Ovary (tissue), 9 donors: ENCODE data around the gene FEV. TPM values are rescaled to one million over a fixed set of nuclear protein-coding genes. Genes with fewer than 3 reads are reported as not detected.
A peak's percentile ranks its signal among the peaks of the same experiment; 100 is the strongest.

ENCODE experiments used
- DNase-seq, 5 donors: peaks; one replicate each; pipeline ENCODE4 v3.0.0-alpha.2; 2019 to 2020
- H3K27ac ChIP-seq, 2 donors: fragments of 200-600 bp; one replicate each; pipeline versions ENCODE4 v1.5.1 to v1.8.0; 2019 to 2022
- H3K27me3 ChIP-seq: fragments of 200-600 bp; one replicate; pipeline ENCODE4 v1.8.0; 2022
- H3K36me3 ChIP-seq: fragments of 200-600 bp; sonication (generic); one replicate; pipeline ENCODE4 v1.5.1; 2019
- H3K4me1 ChIP-seq: one replicate; pipeline ENCODE4 v1.8.1; 2013; ENCODE audit warnings: mild to moderate bottlenecking, moderate library complexity; ENCODE audit not compliant: insufficient read depth
- H3K4me3 ChIP-seq: fragments of 200-600 bp; sonication (generic); one replicate; pipeline ENCODE4 v1.5.1; 2017
- H3K9me3 ChIP-seq, 2 donors: fragments of 200-600 bp in 1 of 2; sonication (generic) in 1 of 2; one replicate each; pipeline versions ENCODE4 v1.5.1 to v1.8.1; 2013 to 2019; ENCODE audit warnings: mild to moderate bottlenecking in 1 of 2, moderate library complexity in 1 of 2
- CTCF ChIP-seq, 3 donors: fragments of 450-650 bp in 2 of 3; fragments of 200-600 bp in 1 of 3; IDR thresholded peaks; one replicate each; pipeline versions ENCODE4 v1.5.1 to v1.8.0; 2016 to 2022; ENCODE audit warnings: antibody characterized with exemption in 3 of 3, mild to moderate bottlenecking in 1 of 3
- EP300 ChIP-seq: sonication (generic); formaldehyde crosslinking; IDR thresholded peaks from one replicate; pipeline ENCODE4 v1.6.1; 2017; ENCODE audit warnings: antibody characterized with exemption
- POLR2A ChIP-seq: fragments of 450-650 bp; IDR thresholded peaks from one replicate; pipeline ENCODE4 v1.6.1; 2017; ENCODE audit warnings: antibody characterized with exemption, mild to moderate bottlenecking, moderate library complexity
- WGBS, 3 donors: extraction: QIAGEN DNeasy Blood & Tissue Kit in 1 of 3; methylation state at CpG; one replicate each; pipeline versions ENCODE4 v1.1.5 to v1.1.7; 2013 to 2017; 5-methylcytosine and 5-hydroxymethylcytosine counted together
- intact Hi-C, 4 donors: fragments of 100-400 bp; cut with DNase I; formaldehyde crosslinking; loops; one replicate each; pipeline versions ENCODE4 v1.11.0 to v1.15.1; 2022 to 2023
- polyA plus RNA-seq, 2 donors: library from polyadenylated mRNA; stranded (reverse); fragments of 200-250 nt in 1 of 2; fragments of 350-450 nt in 1 of 2; fragmentation: Illumina TruSeq in 1 of 2; extraction: RNeasy Lipid Tissue Mini Kit (QIAGEN cat#74804) in 1 of 2; gene quantifications; one replicate each; pipeline ENCODE4 v1.2.3, GENCODE V29; 2013 to 2014
- total RNA-seq, 7 donors: library from RNA; depleted of rRNA in 2 of 7; stranded (reverse); fragments of >200 nt in 2 of 7; fragmentation: NEBNext Ultra II Directional in 3 of 7; extraction: Animal tissue kit (Norgen Biotek cat#: 25700) in 3 of 7; gene quantifications; one replicate each; pipeline versions ENCODE4 v1.1.0 to v1.2.4, GENCODE V29; 2016 to 2023
- donor health status: DM: no; HTN: no; CAD: no; lungs with moderate emphysema.
- donor health status: DM: no; HTN: no; CAD: no.
- donor health status: Bipolar disorder and iron deficiency.
- donor health status: DM: yes; HTN: yes; CAD: no.
- donor health status: DM: no; HTN: no; CAD: no.
- donor health status: DM: yes; HTN: yes; CAD: no.

Gene FEV
- total and polyA plus RNA-seq, 9 donors, result 0.11 to 0.13 TPM; not detected in 7

- H3K27me3 ChIP-seq, result peaks cover 11% of the 10 kb centered on the region
- no peaks in the 10 kb centered on the region for H3K36me3 ChIP-seq
- H3K4me3 ChIP-seq, result no peak overlapping the region
- no peaks in the 10 kb centered on the region for H3K9me3 ChIP-seq
- peaks cover 15% of the 10 kb centered on the region for H3K4me1 ChIP-seq
- no peak for DNase-seq
- TF ChIP-seq EP300, result no peak
- TF ChIP-seq POLR2A, result no peak
- TF ChIP-seq CTCF (IDR thresholded peaks at IDR 0.05), result no peak
- H3K27ac ChIP-seq, result no peak overlapping the region
- intact Hi-C loops, result no loop called here
- 0 to 1% (median 1%) methylated on average over 50 of the region's 50 CpGs for WGBS, 3 donors
Observed at GRCh38 chr2:218984239-218985020, 554 bp downstream of the FEV start.

- Histone ChIP-seq H3K4me3 (no peak overlapping the region), H3K4me1 (peaks cover 15% of the 10 kb centered on the region)
- intact Hi-C loops, result no loop called here
Observed at GRCh38 chr2:218983934-218984238, 1.1 kb downstream of the FEV start.

GRCh38 chr2:218983263-218983933 is 1.6 kb downstream of the FEV start:
- H3K4me3 ChIP-seq, result no peak overlapping the region

More at GRCh38 chr2:218983934-218984238, 1.1 kb downstream of the FEV start:
- WGBS, 3 donors, result 7 to 10% (median 8%) methylated on average over 10 of the region's 10 CpGs
- TF ChIP-seq EP300 (no peak), POLR2A (no peak)
- Histone ChIP-seq H3K9me3 (no peaks in the 10 kb centered on the region), H3K27me3 (peaks cover 11% of the 10 kb centered on the region), H3K36me3 (no peaks in the 10 kb centered on the region), H3K27ac (no peak overlapping the region)
- DNase-seq, result no peak

GRCh38 chr2:218982586-218983262 is 2.3 kb downstream of the FEV start:
- no peak overlapping the region for H3K4me3 ChIP-seq
- H3K27ac ChIP-seq, result no peak overlapping the region
- 7 to 13% (median 10%) methylated on average over 28 of the region's 28 CpGs for WGBS, 3 donors
- TF ChIP-seq POLR2A, result no peak
- no peaks in the 10 kb centered on the region for H3K36me3 ChIP-seq
- intact Hi-C loops, result no loop called here
- peaks cover 4% of the 10 kb centered on the region for H3K27me3 ChIP-seq
- no peak for DNase-seq
- no peaks in the 10 kb centered on the region for H3K9me3 ChIP-seq
- H3K4me1 ChIP-seq, result peaks cover 15% of the 10 kb centered on the region

More at GRCh38 chr2:218983263-218983933, 1.6 kb downstream of the FEV start:
- Histone ChIP-seq H3K4me1 (peaks cover 15% of the 10 kb centered on the region), H3K36me3 (no peaks in the 10 kb centered on the region), H3K27me3 (peaks cover 10% of the 10 kb centered on the region), H3K9me3 (no peaks in the 10 kb centered on the region), H3K27ac (no peak overlapping the region)
- TF ChIP-seq CTCF (IDR thresholded peaks at IDR 0.05), result no peak
- TF ChIP-seq EP300, result no peak
- no peak for TF ChIP-seq POLR2A
- no peak for DNase-seq
- intact Hi-C loops, result no loop called here
- WGBS, 3 donors, result 13 to 22% (median 19%) methylated on average over 23 of the region's 23 CpGs

- no peak overlapping the region for H3K27ac ChIP-seq
- peak overlapping the region; percentile 29 for H3K4me3 ChIP-seq
- H3K9me3 ChIP-seq, result no peaks in the 10 kb centered on the region
- WGBS, 3 donors, result 1% methylated on average over 29 to 69 of the region's 69 CpGs
- intact Hi-C loops, result no loop called here
- no peaks in the 10 kb centered on the region for H3K36me3 ChIP-seq
- peak; percentile 28 to 73 (median 35) for DNase-seq
- H3K27me3 ChIP-seq, result peaks cover 3% of the 10 kb centered on the region
- H3K4me1 ChIP-seq, result peaks cover 15% of the 10 kb centered on the region
- TF ChIP-seq POLR2A (no peak), EP300 (no peak), CTCF (IDR thresholded peaks at IDR 0.05) (no peak)
Observed at GRCh38 chr2:218981881-218982585, 3.0 kb downstream of the FEV start.
